DND-41 (cell line): ENCODE measurements around the gene CLECL1.

Source experiments
- ATAC-seq: fragments of 200-7000 bp; cut with Tn5 transposase; 3 replicates; pipeline ENCODE4 v1.9.1; 2021; ENCODE audit warnings: low read depth; ENCODE audit not compliant: insufficient read depth
- DNase-seq: peaks from one replicate; pipeline ENCODE4 v3.0.0-alpha.2; 2020
- H2AFZ ChIP-seq: 2 replicates; pipeline ENCODE4 v1.6.0; 2012; ENCODE audit warnings: low read depth, low read length
- H3K27ac ChIP-seq: 2 replicates; pipeline ENCODE4 v1.5.1; 2012; ENCODE audit warnings: low read length, inconsistent platforms
- H3K27me3 ChIP-seq: fragments of 200-600 bp; sonication (generic); 2 replicates; pipeline ENCODE4 v1.6.0; 2012; ENCODE audit warnings: low read length, mild to moderate bottlenecking, inconsistent platforms; ENCODE audit not compliant: insufficient read depth, poor library complexity
- H3K36me3 ChIP-seq: 2 replicates; pipeline ENCODE4 v1.5.1; 2012; ENCODE audit warnings: low read length, inconsistent platforms; ENCODE audit not compliant: insufficient read depth
- H3K4me1 ChIP-seq: 2 replicates; pipeline ENCODE4 v1.5.1; 2012; ENCODE audit warnings: mild to moderate bottlenecking, low read length; ENCODE audit not compliant: insufficient read depth
- H3K4me2 ChIP-seq: 2 replicates; pipeline ENCODE4 v1.6.0; 2012; ENCODE audit warnings: mild to moderate bottlenecking, moderate library complexity, low read length, inconsistent platforms; ENCODE audit not compliant: insufficient read depth
- H3K4me3 ChIP-seq, 2 experiments: fragments of 200-600 bp in 1 of 2; shearing (Covaris generic) in 1 of 2; 2 replicates each; pipeline ENCODE4 v1.5.1; 2012 to 2016; ENCODE audit warnings: inconsistent platforms in 2 of 2, low read length in 2 of 2, mild to moderate bottlenecking in 2 of 2, low read depth in 1 of 2, moderate library complexity in 1 of 2
- H3K79me2 ChIP-seq: 2 replicates; pipeline ENCODE4 v1.6.0; 2012; ENCODE audit warnings: low read length, inconsistent platforms; ENCODE audit not compliant: insufficient read depth
- H3K9ac ChIP-seq: 2 replicates; pipeline ENCODE4 v1.6.0; 2012; ENCODE audit warnings: low read depth, mild to moderate bottlenecking, inconsistent platforms, low read length, moderate library complexity
- H3K9me3 ChIP-seq: 2 replicates; pipeline ENCODE4 v1.5.1; 2012; ENCODE audit warnings: low read length, moderate library complexity, mild to moderate bottlenecking, inconsistent platforms; ENCODE audit not compliant: insufficient read depth, severe bottlenecking
- H4K20me1 ChIP-seq: 2 replicates; pipeline ENCODE4 v1.6.0; 2012; ENCODE audit warnings: low read length; ENCODE audit not compliant: insufficient read depth
- EZH2 ChIP-seq: IDR thresholded peaks from 3 replicates; pipeline ENCODE4 v1.6.1; 2012; ENCODE audit warnings: borderline replicate concordance, low read depth, mild to moderate bottlenecking, moderate library complexity, low read length, inconsistent platforms; ENCODE audit not compliant: severe bottlenecking
- TF ChIP-seq, protein P1 (sequence below): IDR thresholded peaks from 2 replicates; pipeline ENCODE4 v1.5.1; 2012; ENCODE audit warnings: borderline replicate concordance, low read length, moderate library complexity, mild to moderate bottlenecking; ENCODE audit not compliant: poor library complexity, severe bottlenecking; ENCODE audit errors: extremely low read depth

CLECL1 gene

DNA sequence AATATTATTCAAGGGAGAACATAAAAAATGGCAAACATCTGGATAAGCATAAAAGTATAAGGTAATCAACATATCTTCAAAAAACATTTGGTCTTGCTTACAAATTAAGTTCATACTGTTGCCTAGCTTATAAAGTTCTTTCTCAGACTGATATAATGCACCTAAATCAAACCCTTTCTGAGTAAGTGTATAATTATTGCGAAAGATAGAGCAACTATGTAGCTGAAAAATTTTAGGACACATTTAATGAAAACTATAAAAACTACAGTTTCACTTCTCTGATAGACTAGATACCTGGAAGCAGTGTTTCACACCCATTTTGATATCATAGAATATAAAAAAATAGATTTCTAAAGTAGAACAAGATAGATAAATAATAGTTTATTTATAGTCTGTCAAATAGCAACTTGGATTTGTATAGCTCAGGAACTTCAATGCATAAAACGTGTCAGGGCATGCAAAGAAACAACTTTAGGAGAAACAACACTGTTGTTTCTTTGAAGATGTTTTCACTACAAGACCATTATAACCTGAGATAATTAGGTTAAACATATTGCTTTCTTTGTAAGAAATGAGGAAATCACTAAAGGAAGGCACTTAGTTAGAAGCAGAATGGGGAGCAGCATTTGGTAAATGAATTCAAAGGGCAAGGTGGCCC, 7.6 kb downstream of the CLECL1 start:
- H3K36me3 ChIP-seq = no peaks in the 10 kb centered on the region
- DNase-seq (no peak), ATAC-seq (no peak)
- H3K27ac ChIP-seq = no peak overlapping the region
- no peaks in the 10 kb centered on the region for H3K27me3 ChIP-seq
- TF ChIP-seq, protein P1, sequence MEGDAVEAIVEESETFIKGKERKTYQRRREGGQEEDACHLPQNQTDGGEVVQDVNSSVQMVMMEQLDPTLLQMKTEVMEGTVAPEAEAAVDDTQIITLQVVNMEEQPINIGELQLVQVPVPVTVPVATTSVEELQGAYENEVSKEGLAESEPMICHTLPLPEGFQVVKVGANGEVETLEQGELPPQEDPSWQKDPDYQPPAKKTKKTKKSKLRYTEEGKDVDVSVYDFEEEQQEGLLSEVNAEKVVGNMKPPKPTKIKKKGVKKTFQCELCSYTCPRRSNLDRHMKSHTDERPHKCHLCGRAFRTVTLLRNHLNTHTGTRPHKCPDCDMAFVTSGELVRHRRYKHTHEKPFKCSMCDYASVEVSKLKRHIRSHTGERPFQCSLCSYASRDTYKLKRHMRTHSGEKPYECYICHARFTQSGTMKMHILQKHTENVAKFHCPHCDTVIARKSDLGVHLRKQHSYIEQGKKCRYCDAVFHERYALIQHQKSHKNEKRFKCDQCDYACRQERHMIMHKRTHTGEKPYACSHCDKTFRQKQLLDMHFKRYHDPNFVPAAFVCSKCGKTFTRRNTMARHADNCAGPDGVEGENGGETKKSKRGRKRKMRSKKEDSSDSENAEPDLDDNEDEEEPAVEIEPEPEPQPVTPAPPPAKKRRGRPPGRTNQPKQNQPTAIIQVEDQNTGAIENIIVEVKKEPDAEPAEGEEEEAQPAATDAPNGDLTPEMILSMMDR = no peak
- no peak for TF ChIP-seq EZH2
- no peaks in the 10 kb centered on the region for H3K79me2 ChIP-seq
- no peaks in the 10 kb centered on the region for H3K4me1 ChIP-seq
- H2AFZ ChIP-seq = no peak overlapping the region
- H3K4me3 ChIP-seq = no peak overlapping the region
- no peak overlapping the region for H3K4me2 ChIP-seq
- H3K9me3 ChIP-seq = no peaks in the 10 kb centered on the region
- H4K20me1 ChIP-seq = no peaks in the 10 kb centered on the region
- no peak overlapping the region for H3K9ac ChIP-seq

GRCh38 chr12:9724023-9724422, 8.9 kb downstream of the CLECL1 start:
- H2AFZ ChIP-seq = no peak overlapping the region
- H3K36me3 ChIP-seq = no peaks in the 10 kb centered on the region
- no peaks in the 10 kb centered on the region for H3K4me1 ChIP-seq
- H3K79me2 ChIP-seq = no peaks in the 10 kb centered on the region
- no peaks in the 10 kb centered on the region for H3K9me3 ChIP-seq
- H3K27me3 ChIP-seq = no peaks in the 10 kb centered on the region
- no peak for ATAC-seq
- H3K4me3 ChIP-seq = no peak overlapping the region
- H3K27ac ChIP-seq = no peak overlapping the region
- H3K9ac ChIP-seq = no peak overlapping the region
- no peaks in the 10 kb centered on the region for H4K20me1 ChIP-seq
- no peak overlapping the region for H3K4me2 ChIP-seq
- no peak for DNase-seq
- TF ChIP-seq, protein P1 = no peak
- no peak for TF ChIP-seq EZH2

DNA sequence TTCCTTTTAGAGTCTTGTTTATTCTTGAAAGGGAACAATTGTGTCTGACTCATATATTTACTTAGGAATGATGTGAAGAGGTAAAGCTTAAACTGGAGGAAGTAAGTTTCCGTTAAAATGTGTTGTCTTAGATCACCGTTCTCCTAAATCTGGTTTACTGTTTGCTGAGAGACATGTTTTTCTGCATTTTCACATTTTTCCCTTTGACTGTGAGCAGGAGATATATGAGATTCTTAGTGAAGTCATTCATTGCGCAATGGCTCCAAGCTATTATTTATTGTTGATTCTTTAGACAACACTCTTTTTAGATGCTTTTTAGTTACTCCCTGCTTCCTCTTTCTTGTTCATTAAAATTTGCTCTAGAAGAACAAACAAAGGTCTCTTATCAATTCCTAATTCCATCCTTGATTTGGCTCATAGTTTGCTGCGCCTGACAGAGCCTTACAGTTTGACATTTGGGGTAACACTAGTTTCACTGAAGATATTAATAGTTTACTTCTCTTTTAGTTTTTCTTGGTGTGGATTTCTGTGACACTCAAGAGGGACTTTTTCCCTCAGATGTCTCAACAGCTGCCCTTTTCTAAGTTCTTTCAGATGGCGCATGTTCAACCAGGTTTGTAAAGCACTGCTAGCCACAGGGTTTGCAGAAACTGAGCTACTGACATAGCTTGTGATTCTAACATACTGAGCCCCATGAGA, 11.4 kb downstream of the CLECL1 start:
- no peaks in the 10 kb centered on the region for H3K79me2 ChIP-seq
- ATAC-seq (no peak), DNase-seq (no peak)
- no peak overlapping the region for H3K9ac ChIP-seq
- no peak overlapping the region for H2AFZ ChIP-seq
- no peaks in the 10 kb centered on the region for H3K9me3 ChIP-seq
- no peaks in the 10 kb centered on the region for H4K20me1 ChIP-seq
- H3K4me3 ChIP-seq = no peak overlapping the region
- H3K27ac ChIP-seq = no peak overlapping the region
- no peaks in the 10 kb centered on the region for H3K36me3 ChIP-seq
- TF ChIP-seq EZH2 = no peak
- TF ChIP-seq, protein P1 = no peak
- H3K27me3 ChIP-seq = no peaks in the 10 kb centered on the region
- H3K4me1 ChIP-seq = no peaks in the 10 kb centered on the region
- no peak overlapping the region for H3K4me2 ChIP-seq
